NB4 (cell line): ENCODE data around the gene CHEK1.
A peak's percentile ranks its signal among the peaks of the same experiment; 100 is the strongest.
"Not testable (repeated sequence)": the region's sequence is repeated elsewhere in the genome, so short reads cannot be mapped to it uniquely, and the experiment has no call there.

Experiments
- DNase-seq: peaks from one replicate; pipeline ENCODE4 v3.0.0; 2010; ENCODE audit warnings: low read depth
- H3K4me3 ChIP-seq: one replicate; pipeline ENCODE4 v1.5.1; 2011; ENCODE audit warnings: mild to moderate bottlenecking, low read depth, low read length, moderate library complexity
- CTCF ChIP-seq: IDR thresholded peaks from one replicate; pipeline ENCODE4 v1.5.1; 2012; ENCODE audit warnings: low read depth, low read length
- MAX ChIP-seq: IDR thresholded peaks from 2 replicates; pipeline ENCODE4 v1.6.1; 2011; ENCODE audit warnings: low read depth, low read length
- MYC ChIP-seq: IDR thresholded peaks from 2 replicates; pipeline ENCODE4 v1.6.1; 2011; ENCODE audit warnings: low read depth, low read length
- POLR2A ChIP-seq: IDR thresholded peaks from 2 replicates; pipeline ENCODE4 v1.6.1; 2011; ENCODE audit warnings: mild to moderate bottlenecking; ENCODE audit not compliant: insufficient read length; ENCODE audit errors: extremely low read depth

Gene CHEK1

GRCh38 chr11:125624756-125625213, at the start of gene CHEK1:
Gene CHEK1 (plus strand): TSS chr11:125625163. CDS start chr11:125626769, 1,606 bp downstream.
- H3K4me3 ChIP-seq = peak within 1 kb of the TSS; percentile 91
- TF ChIP-seq MYC = no peak
- no peak for TF ChIP-seq POLR2A
- no peak for TF ChIP-seq CTCF
- peak; percentile 9 for DNase-seq

DNA sequence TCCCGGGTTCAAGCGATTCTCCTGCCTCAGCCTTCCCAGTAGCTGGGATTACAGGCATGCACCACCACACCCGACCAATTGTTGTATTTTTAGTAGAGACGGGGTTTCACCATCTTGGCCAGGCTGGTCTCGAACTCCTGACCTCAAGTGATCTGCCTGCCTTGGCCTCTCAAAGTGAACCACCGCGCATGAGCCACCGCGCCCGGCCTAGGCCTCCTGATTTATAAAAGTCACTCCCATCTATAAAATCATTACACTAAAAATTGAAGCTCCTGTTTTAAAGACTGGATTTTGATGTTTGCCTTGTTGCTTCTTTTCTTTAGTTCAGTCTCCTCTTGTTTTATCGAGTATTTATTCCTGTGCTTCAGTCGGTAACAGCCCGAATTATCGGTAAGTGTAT, 47.8 kb upstream of the CHEK1 start:
- not testable (repeated sequence) for H3K4me3 ChIP-seq, DNase-seq

GRCh38 chr11:125578783-125579182, 46.2 kb upstream of the CHEK1 start:
- TF ChIP-seq MAX = no peak
- no peak for DNase-seq

DNA sequence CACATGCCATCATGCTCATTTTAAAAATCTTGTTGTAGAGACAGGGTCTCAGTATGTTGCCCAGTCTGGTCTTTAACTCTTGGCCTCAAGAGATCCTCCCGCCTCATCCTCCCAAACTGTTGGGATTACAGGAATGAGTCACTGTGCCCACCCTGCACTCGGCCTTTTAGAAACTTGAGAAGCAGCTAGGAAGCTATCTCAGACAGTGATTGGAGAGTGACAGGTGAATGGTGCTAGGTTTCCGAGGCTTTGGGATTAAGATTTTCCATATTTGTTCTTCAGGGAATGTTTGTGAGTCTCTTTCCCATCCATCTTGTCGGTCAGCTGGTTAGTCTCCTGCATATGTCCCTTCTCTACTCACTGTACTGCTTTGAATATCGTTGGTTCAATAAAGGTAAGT, 45.2 kb upstream of the CHEK1 start:
- DNase-seq = no peak
- H3K4me3 ChIP-seq = no peak overlapping the region
- TF ChIP-seq MAX (no peak), CTCF (no peak), MYC (no peak), POLR2A (no peak)

More at GRCh38 chr11:125578783-125579182, 46.2 kb upstream of the CHEK1 start:
- H3K4me3 ChIP-seq = no peak overlapping the region

DNA sequence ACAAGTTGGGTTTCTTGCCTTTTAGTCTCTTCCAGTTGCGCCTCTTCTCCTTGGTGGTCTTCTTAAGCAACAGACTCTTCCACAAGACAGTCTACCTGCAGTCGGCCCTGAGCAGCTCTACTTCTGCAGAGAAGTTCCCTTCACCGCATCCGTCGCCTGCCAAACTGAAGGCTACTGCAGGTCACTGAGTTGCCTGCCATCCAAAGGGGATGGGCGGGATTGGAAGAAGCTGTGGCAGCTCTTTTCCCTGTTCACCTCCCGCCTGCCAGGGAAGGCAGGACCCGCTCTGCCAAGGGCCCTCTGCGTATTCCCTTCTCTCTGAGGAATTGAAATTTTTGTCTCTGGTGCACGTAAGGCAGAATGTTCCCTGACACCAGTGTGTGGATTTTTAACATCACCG, 41.5 kb upstream of the CHEK1 start:
- H3K4me3 ChIP-seq = no peak overlapping the region
- TF ChIP-seq MAX = no peak
- no peak for TF ChIP-seq CTCF
- no peak for TF ChIP-seq POLR2A
- no peak for TF ChIP-seq MYC
- no peak for DNase-seq

DNA sequence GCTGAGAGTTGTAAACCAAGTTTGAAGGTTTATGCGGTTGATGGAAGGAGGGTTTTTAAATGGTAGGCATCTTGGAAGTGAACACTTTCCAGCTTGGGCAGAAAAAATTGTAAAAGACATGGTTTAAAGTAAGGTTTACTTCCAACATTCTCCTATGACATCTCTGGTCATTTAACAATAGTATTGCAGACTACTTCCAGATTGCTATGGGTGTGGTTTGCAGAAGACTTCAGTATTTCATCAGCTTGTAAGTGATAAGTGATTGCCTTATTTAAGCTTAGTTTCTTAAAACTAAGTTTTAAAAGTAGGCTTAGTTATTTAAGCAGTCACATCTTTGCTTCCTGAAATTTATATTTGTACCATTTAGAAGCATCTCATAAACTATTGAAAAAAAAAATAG, 39.5 kb upstream of the CHEK1 start:
- no peak for DNase-seq
- no peak overlapping the region for H3K4me3 ChIP-seq
- TF ChIP-seq POLR2A (no peak), MAX (no peak)

DNA sequence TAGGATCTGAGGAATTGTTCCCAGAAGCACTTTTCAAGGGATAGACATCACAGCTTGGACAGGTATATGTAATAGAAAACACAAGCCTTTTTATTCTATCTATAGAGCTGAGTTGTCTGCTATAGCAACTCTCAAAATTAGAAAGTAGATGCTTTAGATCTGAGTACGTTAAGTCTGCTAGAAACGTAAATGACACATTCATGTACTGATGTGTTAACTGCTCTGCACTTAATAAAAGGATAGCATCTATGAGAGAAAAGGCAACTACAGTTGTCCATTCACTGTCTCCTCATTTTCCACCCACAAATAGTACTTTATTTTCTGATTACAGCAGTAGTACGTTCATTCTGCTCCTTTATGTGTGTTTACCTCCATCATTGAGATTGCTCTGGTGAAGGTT, 38.3 kb upstream of the CHEK1 start:
- TF ChIP-seq CTCF = no peak
- TF ChIP-seq POLR2A = no peak
- TF ChIP-seq MYC = no peak
- no peak for TF ChIP-seq MAX
- no peak for DNase-seq
- H3K4me3 ChIP-seq = no peak overlapping the region
